ENCODE data around the gene ZNF880. TPM values are rescaled to one million over a fixed set of nuclear protein-coding genes. Genes with fewer than 3 reads are reported as not detected.

Gene ZNF880
- total RNA-seq, 5 donors from 2014 or later (not counting 1 experiment from before 2014, with no cell fraction given), result 15.3 to 31.1 (median 28.5) TPM

GRCh38 chr19:52370341-52370710 is 603 bp downstream of the ZNF880 start:
- H3K4me3 ChIP-seq (ENCODE audit: control insufficient read depth in 1 of 2, extremely low read depth in 1 of 2, low read length in 1 of 2), result peak overlapping the region; percentile 83 to 96
- H3K36me3 ChIP-seq (ENCODE audit: control insufficient read depth in 2 of 2, extremely low read depth in 1 of 2, insufficient read depth in 1 of 2, low read length in 1 of 2), result peaks cover 16 to 17% of the 10 kb centered on the region in 2 donors
- Mint-ChIP-seq H3K4me3 (peak overlapping the region; percentile 91 to 93 (median 93)), H3K27ac (peak overlapping the region; percentile 94 to 95), H3K27me3 (no peaks in the 10 kb centered on the region), H3K4me1 (peaks cover 13 to 17% (median 14%) of the 10 kb centered on the region in 3 donors), H3K36me3 (peaks cover 62% of the 10 kb centered on the region), H3K9me3 (peaks cover 10 to 47% (median 45%) of the 10 kb centered on the region in 3 donors)
- 100% methylated on average over 2 of the region's 7 CpGs for WGBS (ENCODE audit: insufficient coverage)
- no peaks in the 10 kb centered on the region for H3K27me3 ChIP-seq (replicated peaks in 1 of 2; ENCODE audit: control insufficient read depth in 2 of 2, extremely low read depth in 1 of 2, insufficient read depth in 2 of 2, low read length in 1 of 2)
- ATAC-seq (replicated peaks in 1 of 4) (no peak), DNase-seq (no peak)
- peaks cover 3% of the 10 kb centered on the region for H3K9me3 ChIP-seq
- CTCF ChIA-PET, result no interaction called here
- H3K4me1 ChIP-seq (ENCODE audit: control insufficient read depth in 1 of 2, extremely low read depth in 1 of 2, insufficient read depth in 2 of 2, low read length in 2 of 2), result peaks cover 2 to 17% of the 10 kb centered on the region in 2 experiments
- peak overlapping the region; percentile 100 for H3K27ac ChIP-seq (ENCODE audit: low read length)
- POLR2A ChIA-PET, result no interaction called here

DNA sequence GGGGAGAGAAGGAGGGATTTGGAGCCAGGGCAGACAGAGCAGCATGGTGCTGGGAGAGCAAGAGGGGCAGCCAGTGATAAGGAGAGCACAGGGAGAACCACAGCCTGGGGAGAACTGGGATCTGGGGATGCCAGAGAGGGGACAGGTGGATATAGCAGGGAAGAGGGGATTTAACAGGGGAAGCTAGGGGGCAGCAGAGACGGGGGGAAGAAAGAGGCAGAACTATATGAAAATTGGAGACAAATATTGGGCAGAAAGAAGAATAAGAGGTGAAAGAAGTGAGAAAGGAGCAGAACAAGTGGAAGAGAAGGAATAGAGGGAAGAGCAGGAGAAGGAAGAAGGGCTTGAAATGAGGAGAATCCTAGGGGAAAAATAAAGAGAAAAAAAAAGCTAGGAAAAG is 21.4 kb downstream of the ZNF880 start:
- H3K27ac Mint-ChIP-seq, result no peak overlapping the region
- peaks cover 48% of the 10 kb centered on the region for H3K36me3 Mint-ChIP-seq
- ChIA-PET POLR2A (no interaction called here), CTCF (no interaction called here)
- 75% methylated on average over 1 of the region's 1 CpG for WGBS (ENCODE audit: insufficient coverage)
- Histone ChIP-seq H3K27ac (ENCODE audit: low read length) (no peak overlapping the region), H3K27me3 (replicated peaks in 1 of 2; ENCODE audit: control insufficient read depth in 2 of 2, extremely low read depth in 1 of 2, insufficient read depth in 2 of 2, low read length in 1 of 2) (no peaks in the 10 kb centered on the region), H3K36me3 (ENCODE audit: control insufficient read depth in 2 of 2, extremely low read depth in 1 of 2, insufficient read depth in 1 of 2, low read length in 1 of 2) (peaks cover 0 to 5% of the 10 kb centered on the region in 2 donors), H3K9me3 (peaks cover 2% of the 10 kb centered on the region), H3K4me1 (ENCODE audit: control insufficient read depth in 1 of 2, extremely low read depth in 1 of 2, insufficient read depth in 2 of 2, low read length in 2 of 2) (no peaks in the 10 kb centered on the region), H3K4me3 (ENCODE audit: control insufficient read depth in 1 of 2, extremely low read depth in 1 of 2, low read length in 1 of 2) (no peak overlapping the region)
- peaks cover 20 to 58% (median 31%) of the 10 kb centered on the region in 3 donors for H3K9me3 Mint-ChIP-seq
- no peaks in the 10 kb centered on the region for H3K4me1 Mint-ChIP-seq
- ATAC-seq (replicated peaks in 1 of 4), result no peak
- no peak for DNase-seq
- no peaks in the 10 kb centered on the region for H3K27me3 Mint-ChIP-seq
- H3K4me3 Mint-ChIP-seq, result no peak overlapping the region

DNA sequence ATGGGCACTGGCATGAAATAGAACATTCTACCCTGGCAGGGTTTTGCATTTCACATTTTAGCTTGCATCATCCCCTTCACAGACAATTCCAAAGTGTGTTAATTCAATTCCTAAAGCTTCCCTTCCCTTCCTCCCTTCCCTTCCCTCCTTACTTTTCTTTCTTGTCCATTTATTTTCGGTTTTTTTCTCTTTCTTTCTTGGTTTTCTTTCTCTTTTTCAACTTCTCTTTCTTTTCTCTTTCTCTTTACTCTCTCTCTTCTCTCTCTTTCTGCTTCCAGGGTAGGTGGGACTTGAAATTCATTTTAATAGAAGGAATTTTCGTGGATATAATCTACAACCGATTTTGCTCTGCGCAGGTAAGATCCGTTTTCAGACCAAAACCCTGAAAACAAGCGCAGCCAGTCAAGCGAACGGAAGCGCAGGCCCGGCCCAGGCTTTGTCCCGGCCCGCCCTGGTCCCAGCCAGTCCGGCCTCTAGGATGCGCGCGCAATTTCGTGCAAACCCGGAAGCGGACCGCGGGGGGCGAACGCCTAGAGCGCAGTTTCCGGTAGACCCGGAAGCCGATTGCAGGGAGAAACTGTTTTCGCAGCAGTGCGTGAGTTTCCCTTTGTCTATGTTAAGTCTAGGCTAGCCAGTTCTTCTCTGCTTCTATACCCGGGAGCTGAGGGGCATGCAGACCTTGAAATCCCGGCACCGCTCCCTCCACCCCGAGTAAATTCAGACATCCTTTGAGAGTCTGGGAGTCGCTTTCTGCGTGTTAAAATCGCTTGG is 27.8 kb downstream of the ZNF880 start, which contains the start of gene ZNF528:
TSS of gene ZNF528 (plus strand) at position 540 of the 771 bp plus-strand sequence. CDS start 4,165 bp downstream, outside the sequence.
- H3K4me1 Mint-ChIP-seq, result peaks cover 21 to 26% (median 22%) of the 10 kb centered on the region in 3 donors
- Histone ChIP-seq H3K4me3 (ENCODE audit: control insufficient read depth in 1 of 2, extremely low read depth in 1 of 2, low read length in 1 of 2) (peak within 1 kb of the TSS; percentile 84 to 100), H3K36me3 (ENCODE audit: control insufficient read depth in 2 of 2, extremely low read depth in 1 of 2, insufficient read depth in 1 of 2, low read length in 1 of 2) (peaks cover 3 to 16% of the 10 kb centered on the region in 2 donors), H3K9me3 (peaks cover 2% of the 10 kb centered on the region), H3K4me1 (ENCODE audit: control insufficient read depth in 1 of 2, extremely low read depth in 1 of 2, insufficient read depth in 2 of 2, low read length in 2 of 2) (peaks cover 11 to 14% of the 10 kb centered on the region in 2 experiments), H3K27me3 (replicated peaks in 1 of 2; ENCODE audit: control insufficient read depth in 2 of 2, extremely low read depth in 1 of 2, insufficient read depth in 2 of 2, low read length in 1 of 2) (no peaks in the 10 kb centered on the region), H3K27ac (ENCODE audit: low read length) (peak within 1 kb of the TSS; percentile 77)
- peak; percentile 83 to 97 (median 91) for DNase-seq
- H3K9me3 Mint-ChIP-seq, result peaks cover 14 to 50% (median 38%) of the 10 kb centered on the region in 3 donors
- 3% methylated on average over 34 of the region's 36 CpGs for WGBS (ENCODE audit: insufficient coverage)
- peak within 1 kb of the TSS; percentile 88 to 93 (median 88) for H3K4me3 Mint-ChIP-seq
- peak within 1 kb of the TSS; percentile 87 to 89 for H3K27ac Mint-ChIP-seq
- peaks cover 79% of the 10 kb centered on the region for H3K36me3 Mint-ChIP-seq
- ATAC-seq (replicated peaks in 1 of 4), result peak; percentile 94 to 99 (median 98)
- no peaks in the 10 kb centered on the region for H3K27me3 Mint-ChIP-seq
- POLR2A ChIA-PET, result no interaction called here
- CTCF ChIA-PET, result no interaction called here

GRCh38 chr19:52398081-52398441 is 28.3 kb downstream of the ZNF880 start:
- H3K4me3 ChIP-seq (ENCODE audit: control insufficient read depth in 1 of 2, extremely low read depth in 1 of 2, low read length in 1 of 2), result peak overlapping the region; percentile 84 to 100
- Mint-ChIP-seq H3K27ac (peak overlapping the region; percentile 87 to 89), H3K4me1 (peaks cover 21 to 26% (median 22%) of the 10 kb centered on the region in 3 donors), H3K9me3 (peaks cover 13 to 48% (median 37%) of the 10 kb centered on the region in 3 donors), H3K36me3 (peaks cover 78% of the 10 kb centered on the region), H3K4me3 (peak overlapping the region; percentile 88 to 93 (median 88)), H3K27me3 (no peaks in the 10 kb centered on the region)
- H3K27ac ChIP-seq (ENCODE audit: low read length), result peak overlapping the region; percentile 77
- 15% methylated on average over 12 of the region's 14 CpGs for WGBS (ENCODE audit: insufficient coverage)
- ChIA-PET POLR2A (no interaction called here), CTCF (no interaction called here)
- H3K9me3 ChIP-seq, result peaks cover 2% of the 10 kb centered on the region
- DNase-seq (peak in 9 of 35 experiments; percentile 0 to 17 (median 4)), ATAC-seq (replicated peaks in 1 of 4) (peak in 3 of 4 experiments; percentile 11 to 51 (median 36))
- H3K4me1 ChIP-seq (ENCODE audit: control insufficient read depth in 1 of 2, extremely low read depth in 1 of 2, insufficient read depth in 2 of 2, low read length in 2 of 2), result peaks cover 11 to 14% of the 10 kb centered on the region in 2 experiments
- H3K36me3 ChIP-seq (ENCODE audit: control insufficient read depth in 2 of 2, extremely low read depth in 1 of 2, insufficient read depth in 1 of 2, low read length in 1 of 2), result peaks cover 4 to 19% of the 10 kb centered on the region in 2 donors
- H3K27me3 ChIP-seq (replicated peaks in 1 of 2; ENCODE audit: control insufficient read depth in 2 of 2, extremely low read depth in 1 of 2, insufficient read depth in 2 of 2, low read length in 1 of 2), result no peaks in the 10 kb centered on the region

DNA sequence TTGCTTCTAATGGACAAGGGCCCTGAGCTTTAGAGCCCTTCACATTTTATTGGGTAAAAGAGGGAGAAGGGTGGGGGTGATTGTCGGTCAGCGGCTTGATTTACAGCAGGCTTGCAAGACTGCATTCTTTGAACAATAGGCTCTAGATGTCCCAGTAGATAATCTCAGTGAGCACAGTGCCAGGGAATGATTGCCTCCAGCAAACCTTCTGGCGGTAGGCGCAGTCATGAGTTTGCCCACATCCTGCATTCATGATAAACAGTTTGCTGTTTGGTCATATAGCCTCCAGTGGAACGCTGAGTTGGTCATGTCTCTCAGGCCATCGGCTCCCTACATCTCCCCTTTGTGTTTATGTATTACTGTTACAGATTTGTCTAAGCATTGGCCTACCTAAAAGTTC is 40.6 kb downstream of the ZNF880 start:
- POLR2A ChIA-PET, result no interaction called here
- peaks cover 4 to 71% (median 58%) of the 10 kb centered on the region in 3 donors for H3K9me3 Mint-ChIP-seq
- Histone ChIP-seq H3K4me3 (ENCODE audit: control insufficient read depth in 1 of 2, extremely low read depth in 1 of 2, low read length in 1 of 2) (peak overlapping the region in 1 of 2 donors; percentile 11), H3K27me3 (replicated peaks in 1 of 2; ENCODE audit: control insufficient read depth in 2 of 2, extremely low read depth in 1 of 2, insufficient read depth in 2 of 2, low read length in 1 of 2) (no peaks in the 10 kb centered on the region), H3K4me1 (ENCODE audit: control insufficient read depth in 1 of 2, extremely low read depth in 1 of 2, insufficient read depth in 2 of 2, low read length in 2 of 2) (no peaks in the 10 kb centered on the region), H3K27ac (ENCODE audit: low read length) (no peak overlapping the region), H3K9me3 (peaks cover 15% of the 10 kb centered on the region), H3K36me3 (ENCODE audit: control insufficient read depth in 2 of 2, extremely low read depth in 1 of 2, insufficient read depth in 1 of 2, low read length in 1 of 2) (peaks cover 33 to 56% of the 10 kb centered on the region in 2 donors)
- peaks cover 93% of the 10 kb centered on the region for H3K36me3 Mint-ChIP-seq
- no peaks in the 10 kb centered on the region for H3K4me1 Mint-ChIP-seq
- CTCF ChIA-PET, result no interaction called here
- DNase-seq (no peak), ATAC-seq (replicated peaks in 1 of 4) (no peak)
- WGBS (ENCODE audit: insufficient coverage), result 100% methylated on average over 2 of the region's 6 CpGs
- no peaks in the 10 kb centered on the region for H3K27me3 Mint-ChIP-seq
- H3K27ac Mint-ChIP-seq, result no peak overlapping the region
- no peak overlapping the region for H3K4me3 Mint-ChIP-seq

DNA sequence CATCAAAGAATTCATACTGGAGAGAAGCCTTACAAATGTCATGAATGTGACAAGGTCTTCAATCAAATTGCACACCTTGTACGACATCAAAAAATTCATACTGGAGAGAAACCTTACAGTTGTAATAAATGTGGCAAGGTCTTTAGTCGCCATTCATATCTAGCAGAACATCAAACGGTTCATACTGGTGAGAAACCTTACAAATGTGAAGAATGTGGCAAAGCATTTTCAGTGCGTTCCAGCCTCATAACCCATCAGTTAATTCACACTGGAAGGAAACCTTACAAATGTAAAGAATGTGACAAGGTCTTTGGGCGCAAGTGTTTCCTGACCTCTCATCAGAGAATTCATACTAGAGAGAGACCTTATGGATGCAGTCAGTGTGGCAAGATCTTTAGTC is 46.0 kb downstream of the ZNF880 start:
- no peak overlapping the region for H3K4me3 Mint-ChIP-seq
- peaks cover 0 to 5% of the 10 kb centered on the region in 2 donors for H3K36me3 ChIP-seq (ENCODE audit: control insufficient read depth in 2 of 2, extremely low read depth in 1 of 2, insufficient read depth in 1 of 2, low read length in 1 of 2)
- H3K27ac Mint-ChIP-seq, result no peak overlapping the region
- CTCF ChIA-PET, result no interaction called here
- no peak overlapping the region for H3K27ac ChIP-seq (ENCODE audit: low read length)
- H3K4me3 ChIP-seq (ENCODE audit: control insufficient read depth in 1 of 2, extremely low read depth in 1 of 2, low read length in 1 of 2), result no peak overlapping the region
- no peak for DNase-seq
- H3K27me3 Mint-ChIP-seq, result no peaks in the 10 kb centered on the region
- H3K9me3 ChIP-seq, result peaks cover 25% of the 10 kb centered on the region
- POLR2A ChIA-PET, result no interaction called here
- WGBS (ENCODE audit: insufficient coverage), result 80% methylated on average over 2 of the region's 5 CpGs
- no peaks in the 10 kb centered on the region for H3K27me3 ChIP-seq (replicated peaks in 1 of 2; ENCODE audit: control insufficient read depth in 2 of 2, extremely low read depth in 1 of 2, insufficient read depth in 2 of 2, low read length in 1 of 2)
- peaks cover 49% of the 10 kb centered on the region for H3K36me3 Mint-ChIP-seq
- no peaks in the 10 kb centered on the region for H3K4me1 ChIP-seq (ENCODE audit: control insufficient read depth in 1 of 2, extremely low read depth in 1 of 2, insufficient read depth in 2 of 2, low read length in 2 of 2)
- peaks cover 7 to 66% (median 60%) of the 10 kb centered on the region in 3 donors for H3K9me3 Mint-ChIP-seq
- H3K4me1 Mint-ChIP-seq, result no peaks in the 10 kb centered on the region
- ATAC-seq (replicated peaks in 1 of 4), result no peak

Data from T-cell (primary cell).